Stimulated activated CD4-positive, alpha-beta T cell treated with anti-CD3 and anti-CD28 coated beads, Interleukin-2, amount 100 ng/mL, for 24 hours (primary cell): ENCODE data around the gene MAGEL2.
A peak's percentile ranks its signal among the peaks of the same experiment; 100 is the strongest.

Source experiments
- DNase-seq, 2 donors: peaks; one replicate each; pipeline ENCODE4 v3.0.0-alpha.2; 2020

The MAGEL2 gene

DNA sequence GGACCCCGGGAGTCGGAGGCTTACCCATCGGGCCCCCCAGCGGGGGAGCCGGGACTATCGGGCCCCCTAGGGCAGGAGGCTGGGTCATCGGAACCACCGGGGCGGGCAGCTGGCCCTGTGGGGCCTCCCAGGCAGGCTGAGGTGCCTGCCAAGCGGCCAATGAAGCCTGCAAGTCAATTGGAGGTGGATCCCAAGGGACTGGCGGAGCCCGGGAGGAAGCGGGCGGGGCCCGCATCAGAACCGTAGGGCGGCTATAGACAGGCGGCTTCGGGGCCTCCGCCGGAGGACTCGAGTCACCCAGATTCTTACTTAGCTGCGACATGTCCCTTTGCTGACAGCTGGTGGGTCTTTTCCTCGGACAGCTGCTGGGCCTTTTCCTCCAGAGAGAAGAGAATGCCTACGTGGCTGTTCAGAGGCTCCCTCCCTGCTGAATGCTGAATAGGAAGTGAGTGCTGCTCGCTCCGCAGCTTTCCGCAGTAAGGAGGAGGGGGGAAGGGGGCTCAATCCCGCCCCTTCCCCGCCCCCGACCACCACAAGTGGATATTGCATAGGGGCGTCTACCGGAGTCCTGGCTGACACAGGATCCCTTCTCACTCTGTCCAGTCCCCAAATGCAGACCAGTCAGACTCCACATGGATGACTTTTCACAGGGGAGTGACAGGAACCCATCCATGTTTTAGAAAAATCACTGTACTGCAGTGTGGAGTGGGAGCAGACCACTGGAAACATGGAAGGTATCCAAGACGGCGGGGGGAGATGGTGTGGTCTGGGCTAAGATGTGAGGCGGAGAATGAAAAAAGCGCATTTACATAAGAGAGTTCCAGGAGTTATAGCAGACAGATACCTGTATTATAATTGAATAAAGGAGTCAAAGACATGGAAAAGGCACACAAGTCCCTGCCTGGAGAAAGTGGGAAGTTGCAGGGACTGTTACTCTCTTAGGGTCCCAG lies at the start of gene MAGEL2:
TSS of gene MAGEL2 (minus strand) at position 447 of the 950 bp plus-strand sequence. CDS start at position 322, 125 bp downstream.
- DNase-seq = no peak

DNA sequence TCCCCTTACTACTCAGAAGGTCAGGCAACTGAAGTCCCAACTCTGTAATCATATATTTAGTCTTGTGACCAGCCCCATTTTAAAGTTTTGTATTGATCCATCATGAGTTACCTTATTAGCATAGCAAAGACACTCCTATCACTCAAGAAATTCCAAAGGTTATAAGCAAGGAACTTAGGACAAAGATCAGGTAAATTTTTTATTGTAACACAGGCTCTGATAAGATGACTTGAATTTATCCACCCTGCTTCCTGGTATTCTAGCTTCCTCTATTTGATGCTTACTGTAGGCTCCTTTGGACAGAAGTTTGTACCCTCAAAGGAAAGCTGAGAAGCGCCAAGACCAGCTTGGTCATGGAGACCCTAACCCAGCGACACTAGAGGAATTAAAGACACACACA lies 47.6 kb upstream of the MAGEL2 start:
- DNase-seq = no peak

DNA sequence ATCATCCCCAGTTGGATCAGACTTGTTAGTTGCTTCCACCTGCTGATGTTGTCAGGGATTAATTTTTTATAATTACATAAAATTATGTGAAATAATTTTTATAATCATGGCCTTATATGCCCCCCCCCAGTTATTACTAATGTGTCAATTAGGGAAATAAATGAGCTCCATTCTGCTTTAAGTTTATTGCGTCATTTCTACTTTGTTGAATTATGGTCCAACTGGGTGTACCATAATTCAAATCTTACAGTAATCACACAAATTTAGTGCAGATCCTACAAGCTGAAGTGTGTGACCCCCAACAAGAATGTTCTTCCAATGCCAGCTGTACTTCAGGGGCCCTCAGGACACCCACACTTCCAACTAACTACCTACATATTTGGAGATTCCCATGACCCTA lies 46.9 kb upstream of the MAGEL2 start:
- no peak for DNase-seq

DNA sequence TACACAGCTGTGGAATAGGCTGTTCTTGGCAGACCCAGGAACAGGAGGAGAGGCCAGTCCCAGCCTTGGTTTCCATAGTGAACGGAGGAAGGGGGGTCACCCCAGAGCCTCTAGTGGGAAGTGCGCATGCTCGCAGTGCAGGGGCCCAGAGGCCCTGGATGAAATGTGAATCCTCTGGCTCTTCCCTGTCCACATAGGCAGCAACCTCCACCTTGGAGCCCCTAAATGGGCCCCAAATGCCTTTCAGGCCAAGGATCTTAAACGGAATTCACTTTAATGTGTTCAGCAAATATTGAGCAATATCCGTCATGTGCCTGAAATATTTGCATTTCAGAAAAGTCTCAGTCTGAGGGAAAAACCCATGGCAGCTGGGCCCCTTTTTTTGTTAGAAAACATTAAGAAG lies 42.8 kb upstream of the MAGEL2 start:
- no peak for DNase-seq

DNA sequence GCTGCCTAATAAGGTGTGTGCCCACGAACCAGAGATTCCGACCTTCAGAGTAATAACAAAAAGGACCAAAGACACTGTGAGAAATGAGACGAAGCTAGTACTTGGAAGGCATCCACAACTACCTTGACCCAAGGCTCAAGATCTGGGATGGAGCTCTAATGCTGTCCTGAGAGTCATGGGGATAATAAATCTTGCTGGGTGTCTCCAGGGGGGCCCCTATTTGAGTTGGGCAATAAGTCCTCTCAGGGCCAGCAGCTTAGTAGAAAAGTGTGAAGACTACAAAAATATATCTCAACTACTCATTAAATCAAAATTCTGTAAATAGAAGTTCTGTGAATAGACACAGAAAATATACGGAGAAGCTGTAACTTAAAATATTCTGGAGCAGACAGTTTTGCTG lies 42.3 kb upstream of the MAGEL2 start:
- DNase-seq = no peak

DNA sequence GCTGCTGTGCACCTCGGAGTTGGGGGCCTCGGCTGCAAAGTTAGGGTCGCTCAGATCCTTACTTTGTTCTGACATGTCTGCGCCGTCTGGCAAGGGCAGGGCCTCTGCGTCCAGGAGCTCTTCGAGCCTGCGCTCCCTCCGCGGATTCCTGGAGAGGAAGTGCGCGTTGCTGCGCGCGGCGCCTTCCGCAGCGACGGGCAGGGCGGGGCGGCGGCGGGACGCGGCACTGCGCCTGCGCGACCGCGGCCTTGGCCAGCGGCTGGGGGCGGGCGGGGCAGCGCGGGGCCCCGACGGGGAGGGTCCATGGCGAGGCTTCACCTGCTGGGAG lies 39.4 kb upstream of the MAGEL2 start, which contains the start of gene NDN:
TSS of gene NDN (minus strand) at position 163 of the 328 bp plus-strand sequence. CDS start at position 75, 88 bp downstream.
- peak in 1 of 2 donors; percentile 26 for DNase-seq

DNA sequence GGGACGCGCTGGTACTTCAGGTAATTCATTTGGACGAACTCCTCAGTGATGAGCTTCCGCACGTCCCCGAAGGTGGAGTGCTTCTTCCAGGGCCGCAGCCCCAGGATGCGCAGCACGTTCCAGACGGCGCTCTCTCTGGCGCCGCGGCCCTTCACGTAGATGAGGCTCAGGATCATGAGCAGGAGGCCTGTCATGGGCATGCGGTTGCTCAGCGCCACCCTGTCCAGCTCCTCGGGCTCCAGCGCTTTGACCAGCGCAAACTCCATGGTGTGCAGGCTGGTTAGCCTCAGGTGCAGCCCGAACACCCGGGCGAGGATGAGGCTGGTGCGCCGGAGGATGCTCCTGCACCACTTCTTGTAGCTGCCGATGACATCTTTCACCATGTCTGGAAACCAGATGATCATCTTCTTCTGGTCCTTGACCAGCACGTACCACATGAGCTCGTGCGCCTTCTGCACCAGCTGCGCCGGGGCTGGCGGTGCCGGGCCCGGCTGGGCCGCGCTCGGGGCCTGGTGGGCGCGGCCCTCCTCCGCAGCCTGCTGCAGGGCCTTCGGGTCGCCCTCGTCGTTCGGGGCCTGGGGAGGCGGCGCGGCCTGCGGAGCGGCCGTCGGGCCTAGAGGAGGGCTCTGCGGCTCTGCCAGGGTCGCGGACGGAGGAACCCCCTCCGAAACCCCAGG lies 38.9 kb upstream of the MAGEL2 start:
- DNase-seq = no peak

DNA sequence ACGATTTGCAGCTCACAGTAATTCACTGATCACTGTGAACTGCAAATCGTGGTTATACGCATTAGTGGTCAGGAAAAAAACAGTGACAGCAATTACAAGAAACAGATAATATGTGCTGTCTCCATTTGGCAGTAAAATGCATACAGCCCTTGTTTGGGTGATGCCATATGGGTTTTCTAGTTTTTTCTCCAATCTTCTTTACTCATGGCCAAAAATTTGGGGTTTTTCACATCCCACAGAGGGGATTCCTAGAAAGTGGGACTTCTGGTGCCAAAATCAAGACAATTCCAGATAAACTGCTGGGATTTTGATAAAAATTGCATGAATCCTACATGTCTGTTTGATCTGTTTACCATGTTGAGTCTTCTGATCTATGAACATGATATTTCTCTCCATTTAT lies 23.8 kb upstream of the MAGEL2 start:
- no peak for DNase-seq

DNA sequence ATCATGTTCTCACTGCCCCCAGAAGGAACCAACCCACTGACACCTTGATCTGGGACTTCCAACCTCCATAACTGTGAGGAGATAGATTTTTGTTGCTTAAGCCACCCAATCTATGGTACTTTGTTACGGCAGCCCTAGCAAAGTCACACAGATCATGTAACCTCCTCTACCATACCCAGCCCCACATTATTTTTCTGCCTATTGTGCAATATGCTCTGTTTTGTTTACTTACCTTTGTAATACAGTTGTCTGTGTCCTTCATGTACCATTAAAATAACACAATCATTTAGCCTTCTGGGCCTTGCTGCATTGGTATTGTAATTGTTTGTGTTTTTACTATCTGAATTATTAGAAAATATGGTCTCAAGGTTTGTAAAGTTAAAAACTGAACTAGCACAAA lies 23.3 kb upstream of the MAGEL2 start:
- no peak for DNase-seq

DNA sequence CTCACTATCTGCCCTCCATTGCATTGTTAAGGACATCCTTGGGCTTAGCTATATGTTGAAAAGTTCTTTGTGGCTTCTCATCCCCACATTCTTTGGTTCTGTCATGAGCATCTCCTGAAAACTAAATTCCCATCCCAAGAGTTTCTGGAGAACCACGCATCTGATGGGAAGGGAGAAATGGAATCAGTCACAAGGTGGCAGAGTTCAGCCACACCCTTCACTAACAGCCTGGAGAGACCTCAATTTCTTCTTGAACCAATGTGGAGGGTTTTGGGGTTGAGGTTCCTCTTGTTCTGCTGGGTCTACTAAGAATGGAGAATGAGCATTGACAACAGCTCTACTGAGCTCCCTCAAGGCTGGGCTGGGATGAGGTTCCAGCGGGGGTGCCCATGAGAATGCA lies 15.6 kb upstream of the MAGEL2 start:
- no peak for DNase-seq

DNA sequence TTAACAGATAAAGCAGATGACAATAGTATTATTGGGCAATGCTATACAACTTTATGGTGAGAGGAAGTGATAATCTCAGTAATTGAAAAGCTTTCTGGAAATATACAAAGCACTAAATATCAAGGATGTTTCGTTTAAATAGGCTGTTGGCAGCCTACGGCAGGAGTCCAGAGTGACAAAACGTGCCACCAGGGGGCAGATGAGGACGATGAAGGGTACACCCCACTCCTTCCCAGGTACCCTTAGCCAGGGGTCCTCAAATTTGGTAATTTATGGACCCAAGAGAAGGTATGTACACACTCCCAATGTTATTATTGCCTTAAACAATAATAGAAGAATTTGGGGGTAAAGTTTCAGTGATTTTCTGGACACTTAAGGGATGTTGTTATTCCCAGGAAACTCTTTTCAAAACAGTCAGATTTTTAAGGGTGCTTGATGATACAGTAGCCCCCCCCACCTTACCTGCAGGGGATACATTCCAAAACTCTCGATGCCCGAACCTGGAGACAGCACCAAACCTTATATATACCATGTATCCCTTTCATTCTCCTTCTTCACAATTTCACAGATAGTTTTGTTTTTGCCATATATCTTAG lies 1.4 kb upstream of the MAGEL2 start:
- peak; percentile 22 to 57 for DNase-seq

DNA sequence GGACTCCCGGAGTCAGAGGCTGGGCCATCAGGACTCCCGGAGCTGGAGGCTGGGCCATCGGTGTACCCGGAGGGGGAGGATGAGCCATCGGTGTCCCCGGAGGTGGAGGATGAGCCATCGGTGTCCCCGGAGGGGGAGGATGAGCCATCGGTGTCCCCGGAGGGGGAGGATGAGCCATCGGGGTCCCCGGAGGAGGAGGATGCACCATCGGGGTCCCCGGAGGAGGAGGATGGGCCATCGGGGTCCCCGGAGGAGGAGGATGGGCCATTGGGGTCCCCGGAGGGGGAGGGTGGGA lies 719 bp downstream of the MAGEL2 start:
- DNase-seq = no peak

DNA sequence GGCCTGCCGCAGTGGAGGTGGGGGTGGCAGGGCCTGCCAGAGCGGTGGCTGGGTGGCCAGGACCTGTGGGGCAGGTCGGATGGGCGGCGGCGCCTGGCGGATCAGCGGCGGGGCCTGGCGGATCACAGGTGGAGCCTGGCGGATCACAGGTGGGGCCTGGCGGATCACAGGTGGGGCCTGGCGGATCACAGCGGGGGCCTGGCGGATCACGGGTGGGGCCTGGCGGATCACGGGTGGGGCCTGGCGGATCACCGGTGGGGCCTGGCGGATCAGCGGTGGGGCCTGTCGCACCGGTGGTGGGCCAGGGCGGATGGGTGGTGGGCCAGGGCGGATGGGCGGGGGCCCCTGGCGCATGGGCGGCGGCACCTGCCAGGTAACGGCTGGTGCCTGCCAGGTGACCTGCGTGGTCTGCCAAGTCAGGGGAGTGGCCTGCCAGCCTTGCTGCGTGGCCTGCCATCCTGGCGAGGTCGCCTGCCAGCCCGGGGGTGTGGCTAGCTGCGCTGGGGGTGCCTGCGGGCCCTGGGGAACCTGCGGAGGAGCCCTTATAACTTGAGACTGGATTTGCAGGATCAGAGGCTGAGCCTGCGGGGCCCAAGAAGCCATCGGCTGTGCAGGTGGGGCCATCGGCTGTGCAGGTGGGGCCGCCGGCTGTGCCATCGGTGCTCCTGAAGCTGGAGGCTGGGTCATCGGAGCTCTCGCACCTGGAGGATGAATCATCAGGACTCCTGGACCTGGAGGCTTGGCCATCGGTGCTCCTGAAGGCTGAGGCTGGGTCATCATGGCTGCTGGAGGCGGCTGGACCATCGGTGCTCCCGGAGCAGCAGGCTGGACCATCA lies 1.3 kb downstream of the MAGEL2 start:
- no peak for DNase-seq

DNA sequence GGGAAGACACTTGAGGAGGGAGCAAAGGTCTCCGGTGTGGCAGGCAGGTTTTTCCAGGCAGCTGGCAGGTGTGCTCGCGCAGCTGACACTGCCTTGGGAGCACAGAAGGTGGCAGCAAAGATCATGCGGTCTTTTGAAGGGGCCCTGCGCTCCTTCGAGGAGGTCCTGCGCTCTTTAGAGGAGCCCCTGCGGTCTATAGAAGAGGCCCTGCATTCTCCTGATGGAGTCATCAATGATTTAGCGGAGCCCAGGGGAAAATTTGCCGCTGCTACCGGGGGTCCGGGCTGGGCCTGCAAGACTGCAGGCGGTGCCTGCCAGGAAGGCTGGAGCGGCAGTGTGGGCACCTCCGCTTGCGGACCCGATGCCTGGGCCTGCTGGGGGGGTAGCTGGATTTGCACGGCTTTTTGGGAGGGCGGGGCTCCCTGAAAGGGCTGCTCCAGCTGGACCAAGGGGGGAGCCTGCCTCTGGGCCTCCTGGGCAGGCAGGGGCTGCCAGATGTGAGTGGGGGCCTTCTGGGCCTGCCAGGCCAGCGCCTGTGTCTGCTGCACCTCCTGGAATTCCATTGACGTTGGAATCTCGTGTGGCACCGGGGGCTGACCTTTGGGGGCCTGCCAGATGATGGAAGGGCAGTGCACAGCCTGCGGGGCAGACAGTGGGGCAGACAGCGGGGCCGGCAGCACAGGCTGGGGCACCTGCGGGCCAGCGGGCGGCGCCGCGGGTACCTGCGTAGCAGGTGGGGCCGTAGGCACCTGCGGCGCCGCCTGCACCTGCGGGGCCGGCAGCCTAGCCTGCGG lies 2.1 kb downstream of the MAGEL2 start:
- DNase-seq = no peak

DNA sequence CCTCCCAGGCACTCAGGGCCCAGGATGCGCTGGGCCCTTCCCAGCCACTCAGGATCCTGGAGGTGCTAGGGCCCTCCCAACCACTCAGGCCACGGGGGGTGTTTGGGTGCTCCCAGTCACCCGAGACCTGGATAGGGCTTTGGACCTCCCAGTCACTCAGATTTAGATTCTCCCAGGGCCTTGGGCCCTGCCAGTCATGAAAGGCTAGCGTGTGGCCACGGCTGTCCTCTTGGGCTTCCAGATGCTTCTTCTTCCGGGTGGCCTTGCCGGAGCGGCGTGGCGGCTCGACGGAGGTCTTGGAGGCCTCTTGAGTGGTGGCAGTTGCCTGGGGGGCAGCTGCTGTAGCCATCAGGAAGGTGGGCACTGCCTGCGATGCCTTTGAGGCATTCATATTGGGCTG lies 2.8 kb downstream of the MAGEL2 start:
- DNase-seq = no peak

DNA sequence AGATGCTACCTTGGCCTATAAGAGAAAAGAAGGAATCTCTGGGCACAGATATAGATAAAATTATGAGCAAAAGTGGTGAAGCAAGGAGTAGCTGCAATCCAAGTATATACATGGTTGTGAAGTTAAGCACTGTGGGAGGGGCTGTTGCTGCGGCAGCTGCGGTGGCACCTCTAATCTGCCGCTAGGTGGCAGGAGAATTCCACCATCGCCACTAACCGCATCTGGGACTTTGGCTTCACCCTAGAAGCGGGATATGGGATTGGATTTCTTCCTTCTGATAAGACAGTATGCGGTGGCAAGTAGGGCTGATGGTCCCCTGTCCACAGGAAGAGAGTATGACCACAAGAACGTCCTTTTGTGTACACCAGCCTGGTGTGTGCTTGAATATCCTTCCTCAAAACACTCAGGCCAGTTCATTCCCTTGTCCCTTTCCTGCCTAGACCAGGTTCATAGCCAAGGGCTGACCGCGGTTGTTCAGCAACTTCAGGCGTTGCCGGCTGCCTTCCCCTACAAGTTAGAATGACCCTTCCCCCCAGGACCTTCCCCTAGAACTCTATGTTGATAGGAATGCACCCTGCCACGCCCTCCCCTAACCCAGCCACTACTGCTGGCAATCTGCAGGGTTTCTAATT lies 5.1 kb downstream of the MAGEL2 start:
- peak; percentile 35 to 53 for DNase-seq

DNA sequence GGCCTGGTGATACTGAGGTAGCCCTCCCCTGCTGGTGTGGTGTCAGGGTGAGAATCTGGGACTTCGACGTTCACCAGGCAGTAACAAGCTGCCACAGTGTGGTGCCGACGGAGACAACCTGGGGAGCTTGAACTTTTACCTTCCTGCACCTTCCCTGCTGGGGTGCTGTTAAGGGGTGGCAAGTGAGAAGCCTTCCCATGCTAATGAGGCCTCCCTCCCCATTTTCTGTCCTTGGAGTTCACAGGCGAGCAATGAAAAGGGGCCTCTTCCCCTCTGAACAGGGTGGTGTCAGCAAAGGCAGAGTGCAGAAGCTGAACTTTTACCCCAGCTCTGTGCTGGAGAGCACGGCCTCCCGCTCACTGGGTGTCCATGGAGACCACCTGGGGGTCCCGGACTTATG lies 13.5 kb downstream of the MAGEL2 start:
- DNase-seq = no peak

DNA sequence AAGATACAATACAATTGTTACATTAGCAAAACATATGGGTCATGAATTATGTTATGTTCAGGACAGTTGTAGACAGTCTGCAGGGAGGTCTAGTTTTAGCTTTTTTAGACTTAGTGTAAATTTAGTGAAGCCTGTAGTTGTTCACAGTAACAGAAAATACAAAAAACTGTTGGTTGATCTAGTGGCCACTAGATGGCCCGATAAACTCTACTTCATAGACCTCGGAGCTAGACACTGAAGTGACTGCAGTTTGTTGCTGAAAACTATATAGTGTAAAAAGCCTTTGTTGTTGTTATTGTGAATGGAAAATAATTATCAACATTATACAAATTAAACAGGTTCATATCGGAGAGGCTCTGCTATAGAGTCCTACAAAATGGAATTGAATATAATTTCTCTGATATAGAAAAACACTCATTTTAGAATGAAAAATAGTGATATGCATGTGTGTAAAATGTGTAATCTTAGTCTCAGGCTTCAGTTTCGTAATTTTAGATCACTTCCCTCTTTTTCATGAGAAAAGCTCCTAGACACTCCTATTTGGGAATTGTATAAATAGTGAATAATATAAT lies 18.3 kb downstream of the MAGEL2 start:
- no peak for DNase-seq

DNA sequence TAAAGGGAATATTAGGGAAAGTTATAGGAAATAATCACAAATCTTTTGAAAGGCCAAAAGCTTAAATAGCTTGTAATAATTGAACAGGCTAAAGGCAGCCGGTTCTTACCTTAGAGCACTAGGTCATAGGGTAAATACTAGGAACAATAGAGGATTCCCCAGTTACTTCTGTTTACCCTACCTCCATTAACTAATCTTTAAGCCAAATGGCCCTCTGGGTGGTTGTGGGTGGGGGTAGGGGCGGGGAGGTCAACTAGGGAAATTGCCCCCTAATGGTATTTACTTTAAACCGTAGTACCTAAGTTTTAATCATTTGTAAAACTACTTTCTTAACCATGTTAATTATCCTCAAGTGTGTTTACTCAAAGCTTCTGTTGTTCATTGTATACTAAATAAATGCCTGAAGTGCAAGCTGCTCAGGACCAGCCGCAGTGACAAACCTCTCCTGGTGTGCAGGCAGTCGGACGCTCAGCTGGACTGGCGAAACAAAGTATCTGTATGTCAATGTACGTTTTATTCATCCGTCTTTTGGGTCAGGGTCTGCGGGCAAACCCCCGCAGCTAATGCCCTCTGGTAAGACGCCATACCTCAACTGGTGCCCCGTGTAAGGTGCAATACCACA lies 18.9 kb downstream of the MAGEL2 start:
- DNase-seq = no peak

DNA sequence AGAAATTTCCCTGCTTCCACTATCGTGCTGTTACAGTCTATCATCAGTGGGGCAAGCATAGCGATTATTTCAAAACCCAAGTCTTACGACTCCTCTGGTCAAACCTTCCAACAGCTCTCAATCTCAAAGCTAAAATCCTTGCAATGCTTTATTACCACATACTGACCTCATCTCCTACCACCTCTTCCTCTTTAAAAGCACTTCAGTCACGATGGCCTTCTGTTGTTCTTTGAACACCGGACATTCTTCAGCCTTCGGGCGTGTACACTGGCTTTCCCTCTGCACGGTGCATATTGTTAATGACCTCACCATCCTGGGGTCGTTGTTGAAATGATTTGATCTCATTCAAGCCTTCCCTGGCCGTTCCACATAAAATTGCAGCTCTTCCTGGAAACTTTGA lies 31.1 kb downstream of the MAGEL2 start:
- no peak for DNase-seq

DNA sequence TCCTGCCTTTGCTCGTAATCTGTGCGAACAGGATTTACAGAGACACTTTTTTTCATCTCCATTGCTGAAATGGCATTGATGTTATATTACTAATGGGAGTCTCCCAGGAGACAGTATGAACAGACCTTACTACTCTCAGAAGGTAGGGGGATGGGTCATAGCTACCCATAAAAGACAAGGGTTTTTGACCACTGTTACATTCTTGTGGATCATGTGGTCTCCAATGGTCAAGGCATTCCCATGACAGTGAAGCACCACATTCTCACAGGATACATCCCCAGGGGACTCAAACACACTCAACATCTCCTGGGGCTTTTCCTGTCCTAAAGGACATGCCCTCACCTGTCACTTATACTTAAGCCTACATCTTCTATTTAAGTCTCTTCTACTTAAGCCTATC lies 41.4 kb downstream of the MAGEL2 start:
- DNase-seq = no peak
